Hippocampal formation (tissue), 2 donors: ENCODE measurements around the gene RAB3GAP2.
"Not testable (repeated sequence)": the region's sequence is repeated elsewhere in the genome, so short reads cannot be mapped to it uniquely, and the experiment has no call there.

Experiments used
- DNase-seq, 2 donors: peaks; one replicate each; lab custom pipeline; 2025; lab: John Stamatoyannopoulos, UW

Gene RAB3GAP2

GRCh38 chr1:220290140-220290761, 18.0 kb upstream of the RAB3GAP2 start:
- DNase-seq, result no peak

GRCh38 chr1:220287129-220287528, 14.9 kb upstream of the RAB3GAP2 start:
- no peak for DNase-seq

- no peak for DNase-seq
These were observed 11.4 kb upstream of the RAB3GAP2 start for GRCh38 chr1:220283625-220284024.

GRCh38 chr1:220281159-220281574, 8.9 kb upstream of the RAB3GAP2 start:
- no peak for DNase-seq

GRCh38 chr1:220280249-220280648, 8.0 kb upstream of the RAB3GAP2 start:
- DNase-seq, result no peak

- DNase-seq, result no peak
These were observed 6.7 kb upstream of the RAB3GAP2 start for GRCh38 chr1:220278991-220279390.

- no peak for DNase-seq
These were observed 3.2 kb upstream of the RAB3GAP2 start for GRCh38 chr1:220275430-220275829.

- DNase-seq, result no peak
These were observed 2.1 kb upstream of the RAB3GAP2 start for GRCh38 chr1:220274251-220274855.

- no peak for DNase-seq
These were observed 513 bp upstream of the RAB3GAP2 start for GRCh38 chr1:220272841-220273090.

- peak in 1 of 2 donors; percentile 1 for DNase-seq
These were observed 577 bp downstream of the RAB3GAP2 start for GRCh38 chr1:220271706-220272046.

GRCh38 chr1:220269036-220269435, 3.2 kb downstream of the RAB3GAP2 start:
- no peak for DNase-seq

GRCh38 chr1:220267630-220268029, 4.6 kb downstream of the RAB3GAP2 start:
- no peak for DNase-seq

GRCh38 chr1:220260228-220260627, 12.0 kb downstream of the RAB3GAP2 start:
- DNase-seq, result not testable (repeated sequence)

GRCh38 chr1:220259756-220260155, 12.5 kb downstream of the RAB3GAP2 start:
- DNase-seq, result not testable (repeated sequence)

- DNase-seq, result not testable (repeated sequence)
These were observed 16.1 kb downstream of the RAB3GAP2 start for GRCh38 chr1:220256194-220256593.

- no peak for DNase-seq
These were observed 17.0 kb downstream of the RAB3GAP2 start for GRCh38 chr1:220255204-220255603.

GRCh38 chr1:220253290-220253689, 19.0 kb downstream of the RAB3GAP2 start:
- not testable (repeated sequence) for DNase-seq

GRCh38 chr1:220251272-220251671, 21.0 kb downstream of the RAB3GAP2 start:
- no peak for DNase-seq

- DNase-seq, result no peak
These were observed 21.6 kb downstream of the RAB3GAP2 start for GRCh38 chr1:220250681-220251080.

GRCh38 chr1:220249522-220249921, 22.7 kb downstream of the RAB3GAP2 start:
- no peak for DNase-seq

- DNase-seq, result not testable (repeated sequence)
These were observed 23.5 kb downstream of the RAB3GAP2 start for GRCh38 chr1:220248715-220249265.

- DNase-seq, result not testable (repeated sequence)
These were observed 26.4 kb downstream of the RAB3GAP2 start for GRCh38 chr1:220245900-220246299.

GRCh38 chr1:220243947-220244346, 28.3 kb downstream of the RAB3GAP2 start:
- DNase-seq, result no peak
